ENCODE measurements around the gene DPP6. TPM values are rescaled to one million over a fixed set of nuclear protein-coding genes. Genes with fewer than 3 reads are reported as not detected.

The DPP6 gene
- total and polyA plus RNA-seq, 8 donors: 1.0 to 11.2 (median 2.6) TPM

DNA sequence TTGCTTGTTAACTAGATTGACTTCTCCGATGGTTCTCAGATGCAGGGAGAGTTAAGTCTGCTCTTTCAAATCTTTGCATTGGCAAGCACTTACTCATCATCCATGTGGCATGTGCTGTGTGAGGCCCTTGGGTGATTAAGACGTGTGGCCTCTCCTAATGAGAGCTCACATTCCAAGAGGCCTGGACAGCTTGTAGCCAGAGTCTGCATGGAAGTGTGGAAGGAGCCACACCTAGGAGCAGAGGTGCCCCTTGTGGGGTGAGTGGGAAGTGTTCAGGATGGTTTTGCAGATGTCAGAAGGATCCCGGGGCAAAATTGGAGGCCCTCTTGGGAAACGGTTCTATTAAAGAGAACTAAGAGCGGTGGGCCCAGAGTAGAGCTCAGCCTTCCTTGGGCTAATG is 724.8 kb downstream of the DPP6 start:
- Histone ChIP-seq H3K4me3 (no peak overlapping the region), H3K9me3 (no peaks in the 10 kb centered on the region), H3K27ac (no peak overlapping the region), H3K27me3 (no peaks in the 10 kb centered on the region), H3K36me3 (no peaks in the 10 kb centered on the region), H3K4me1 (no peaks in the 10 kb centered on the region)
- FAIRE-seq (no peak), ATAC-seq (no peak), DNase-seq (no peak)
- WGBS, 2 donors: 71 to 75% methylated on average over 5 of the region's 5 CpGs
- TF ChIP-seq, protein P1, sequence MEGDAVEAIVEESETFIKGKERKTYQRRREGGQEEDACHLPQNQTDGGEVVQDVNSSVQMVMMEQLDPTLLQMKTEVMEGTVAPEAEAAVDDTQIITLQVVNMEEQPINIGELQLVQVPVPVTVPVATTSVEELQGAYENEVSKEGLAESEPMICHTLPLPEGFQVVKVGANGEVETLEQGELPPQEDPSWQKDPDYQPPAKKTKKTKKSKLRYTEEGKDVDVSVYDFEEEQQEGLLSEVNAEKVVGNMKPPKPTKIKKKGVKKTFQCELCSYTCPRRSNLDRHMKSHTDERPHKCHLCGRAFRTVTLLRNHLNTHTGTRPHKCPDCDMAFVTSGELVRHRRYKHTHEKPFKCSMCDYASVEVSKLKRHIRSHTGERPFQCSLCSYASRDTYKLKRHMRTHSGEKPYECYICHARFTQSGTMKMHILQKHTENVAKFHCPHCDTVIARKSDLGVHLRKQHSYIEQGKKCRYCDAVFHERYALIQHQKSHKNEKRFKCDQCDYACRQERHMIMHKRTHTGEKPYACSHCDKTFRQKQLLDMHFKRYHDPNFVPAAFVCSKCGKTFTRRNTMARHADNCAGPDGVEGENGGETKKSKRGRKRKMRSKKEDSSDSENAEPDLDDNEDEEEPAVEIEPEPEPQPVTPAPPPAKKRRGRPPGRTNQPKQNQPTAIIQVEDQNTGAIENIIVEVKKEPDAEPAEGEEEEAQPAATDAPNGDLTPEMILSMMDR (IDR thresholded peaks at IDR 0.05): no peak
- intact Hi-C loops (cut with DNase I): no loop called here

DNA sequence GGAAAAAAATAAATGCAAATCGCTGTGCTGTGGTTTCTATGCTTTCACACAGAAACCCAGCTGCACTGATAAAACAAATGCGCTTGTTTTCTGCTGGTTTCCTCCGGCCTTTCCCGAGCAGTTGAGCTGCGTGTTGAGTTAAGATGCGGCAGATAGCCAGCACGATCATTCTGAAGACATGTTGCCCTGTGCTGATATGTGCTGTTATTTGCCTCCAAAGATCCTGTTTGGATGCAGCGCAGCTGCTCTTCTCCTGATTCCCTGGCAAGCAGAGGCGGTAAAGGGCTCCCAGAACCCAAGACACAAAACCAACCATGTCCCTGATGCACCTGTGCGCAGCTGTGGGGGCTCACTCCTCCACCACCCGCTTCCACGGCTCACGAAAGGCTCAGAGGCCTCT is 725.3 kb downstream of the DPP6 start:
- Histone ChIP-seq H3K4me3 (no peak overlapping the region), H3K27ac (no peak overlapping the region), H3K9me3 (no peaks in the 10 kb centered on the region), H3K36me3 (no peaks in the 10 kb centered on the region), H3K4me1 (no peaks in the 10 kb centered on the region), H3K27me3 (no peaks in the 10 kb centered on the region)
- no peak for FAIRE-seq
- TF ChIP-seq, protein P1 (IDR thresholded peaks at IDR 0.05): no peak
- WGBS, 2 donors: 93% methylated on average over 13 of the region's 13 CpGs
- DNase-seq: no peak
- intact Hi-C loops (cut with DNase I): no loop called here
- no peak for ATAC-seq

DNA sequence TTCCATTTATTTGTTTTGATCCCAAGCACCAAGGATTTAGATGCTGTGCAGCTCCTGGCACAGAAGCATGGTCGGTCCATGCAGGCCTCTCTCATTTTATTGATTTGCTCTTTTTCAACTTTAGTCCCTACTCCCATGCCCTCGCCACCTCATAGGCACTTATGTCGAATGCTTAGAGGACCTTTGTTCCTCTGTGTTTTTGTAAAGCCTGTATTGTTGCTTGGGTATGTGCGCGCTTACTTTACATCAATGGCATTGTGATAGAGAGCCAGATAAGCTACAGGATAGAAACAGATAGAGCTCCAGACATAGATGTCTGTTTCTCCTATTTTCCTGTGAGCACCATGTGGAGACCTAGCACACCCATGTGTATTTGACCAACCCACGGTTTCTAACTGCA is 725.7 kb downstream of the DPP6 start:
- H3K4me1 ChIP-seq: no peaks in the 10 kb centered on the region
- no peak for FAIRE-seq
- no peak overlapping the region for H3K4me3 ChIP-seq
- H3K27me3 ChIP-seq: no peaks in the 10 kb centered on the region
- TF ChIP-seq, protein P1 (IDR thresholded peaks at IDR 0.05): no peak
- intact Hi-C loops (cut with DNase I): no loop called here
- no peaks in the 10 kb centered on the region for H3K9me3 ChIP-seq
- ATAC-seq: no peak
- 88 to 91% methylated on average over 6 of the region's 6 CpGs for WGBS, 2 donors
- H3K36me3 ChIP-seq: no peaks in the 10 kb centered on the region
- DNase-seq: no peak
- H3K27ac ChIP-seq: no peak overlapping the region

DNA sequence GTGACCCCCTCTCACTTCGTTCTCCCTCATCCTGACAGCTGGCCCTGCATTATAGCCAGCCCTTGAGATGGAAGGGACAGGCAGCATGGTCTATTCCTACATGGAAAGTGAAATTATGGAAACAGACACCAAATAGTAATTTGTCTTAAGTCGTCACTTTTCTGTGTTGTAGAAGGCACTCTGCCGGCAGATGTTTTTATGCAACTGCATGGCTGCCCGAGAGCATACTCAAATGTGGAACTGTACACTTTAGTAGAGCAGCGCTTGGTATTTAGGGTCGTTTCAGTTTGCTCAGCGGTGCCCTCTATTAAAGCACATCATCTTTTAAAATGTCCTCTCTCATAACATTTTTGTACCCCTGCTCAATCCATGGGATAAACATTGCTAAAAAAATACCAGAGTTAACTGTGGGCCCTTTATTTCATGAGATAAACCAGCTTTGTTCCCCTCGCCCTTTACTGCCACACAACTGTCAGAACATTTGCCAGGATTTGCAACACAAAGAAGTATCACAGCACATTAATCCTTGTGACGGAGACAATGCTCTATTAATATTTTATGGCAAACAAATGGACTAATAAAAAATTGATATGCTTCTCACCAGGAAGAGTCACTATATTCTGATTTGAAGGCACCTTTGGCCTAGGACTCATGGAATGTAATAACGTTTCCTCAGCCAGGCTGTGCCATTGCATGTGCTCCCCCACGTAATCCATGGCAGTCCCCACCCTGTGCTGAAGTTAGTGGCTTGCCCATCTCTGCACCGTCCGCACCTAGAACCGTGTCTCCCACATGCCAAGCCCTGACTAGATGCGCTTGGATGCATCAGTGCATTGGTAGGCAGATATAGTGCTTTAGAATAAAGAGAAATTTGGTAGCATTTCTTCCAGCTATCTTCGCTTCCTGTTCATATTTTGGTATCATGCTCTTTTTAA is 729.4 kb downstream of the DPP6 start:
- H3K36me3 ChIP-seq: no peaks in the 10 kb centered on the region
- DNase-seq (no peak), ATAC-seq (no peak), FAIRE-seq (no peak)
- H3K4me3 ChIP-seq: no peak overlapping the region
- no peaks in the 10 kb centered on the region for H3K27me3 ChIP-seq
- TF ChIP-seq, protein P1 (IDR thresholded peaks at IDR 0.05): no peak
- H3K4me1 ChIP-seq: no peaks in the 10 kb centered on the region
- H3K27ac ChIP-seq: no peak overlapping the region
- WGBS, 2 donors: 68 to 73% methylated on average over 16 of the region's 16 CpGs
- intact Hi-C loops (cut with DNase I): no loop called here
- H3K9me3 ChIP-seq: no peaks in the 10 kb centered on the region

DNA sequence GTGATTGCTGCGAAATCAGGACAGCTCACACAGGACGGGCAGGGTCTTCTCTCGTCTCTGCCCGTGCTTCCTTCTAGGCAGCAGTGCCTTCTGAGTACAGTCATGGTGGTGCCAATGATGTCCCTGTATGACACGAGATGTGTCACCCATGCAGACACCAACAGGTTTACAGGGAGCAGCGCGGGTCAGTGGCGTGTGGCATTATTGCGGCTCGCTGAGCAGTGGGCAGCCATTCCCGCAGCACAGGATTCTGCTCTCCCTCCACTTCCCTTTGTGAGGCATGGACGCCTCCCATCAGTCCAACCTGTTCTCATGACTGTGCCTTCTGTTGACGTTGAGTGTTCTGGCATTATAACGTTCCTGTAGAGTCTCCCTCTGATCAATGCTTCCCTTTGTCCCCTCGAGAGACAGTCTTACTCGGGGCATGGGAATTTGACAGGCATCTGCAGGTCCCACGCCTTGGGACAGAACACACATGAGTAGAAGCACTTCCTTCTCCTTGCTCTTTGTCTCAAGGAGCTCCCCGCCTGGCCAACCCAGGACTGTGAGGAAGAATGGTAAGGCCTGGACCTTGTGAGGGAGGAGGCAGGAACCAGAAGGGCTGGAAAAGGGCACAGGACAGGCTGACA is 731.2 kb downstream of the DPP6 start:
- WGBS, 2 donors: 66 to 75% methylated on average over 17 to 18 of the region's 18 CpGs

More for the DNA sequence above, 731.2 kb downstream of the DPP6 start:
- DNase-seq (no peak), FAIRE-seq (no peak), ATAC-seq (no peak)
- H3K36me3 ChIP-seq: no peaks in the 10 kb centered on the region
- TF ChIP-seq, protein P1 (IDR thresholded peaks at IDR 0.05): no peak
- no peaks in the 10 kb centered on the region for H3K27me3 ChIP-seq
- intact Hi-C loops (cut with DNase I): no loop called here
- no peaks in the 10 kb centered on the region for H3K4me1 ChIP-seq
- no peaks in the 10 kb centered on the region for H3K9me3 ChIP-seq
- H3K27ac ChIP-seq: no peak overlapping the region
- no peak overlapping the region for H3K4me3 ChIP-seq
